K562 (cell line): ENCODE results near the gene CRABP2. TPM values are rescaled to one million over a fixed set of nuclear protein-coding genes. Genes with fewer than 3 reads are reported as not detected.

ENCODE experiments used
- ATF3 ChIP-seq, 2 experiments: fragments of 450-650 bp in 1 of 2; sonication (generic) in 1 of 2; formaldehyde crosslinking in 1 of 2; IDR thresholded peaks in 1 of 2; conservative IDR thresholded peaks in 1 of 2; 2 replicates each; pipeline versions ENCODE4 v1.6.1 to v1.8.1; 2016 to 2023; ENCODE audit warnings: mild to moderate bottlenecking in 2 of 2, moderate library complexity in 2 of 2, inconsistent platforms in 1 of 2, missing genetic modification reagents in 1 of 2
- ATF4 ChIP-seq: fragments of 450-650 bp; formaldehyde crosslinking; IDR thresholded peaks from 2 replicates; pipeline ENCODE4 v1.4.0; 2022; ENCODE audit warnings: mild to moderate bottlenecking, moderate library complexity
- COPS2 ChIP-seq: fragments of 450-650 bp; conservative IDR thresholded peaks from 2 replicates; pipeline ENCODE4 v1.6.1; 2016; ENCODE audit warnings: mild to moderate bottlenecking, moderate library complexity
- E2F3 ChIP-seq: fragments of 250-450 bp; sonication (Bioruptor Pico); IDR thresholded peaks from 2 replicates; pipeline ENCODE4 v1.4.0; 2020; ENCODE audit warnings: mild to moderate bottlenecking
- FOXM1 ChIP-seq, 2 experiments: fragments of 450-650 bp in 1 of 2; sonication (generic) in 1 of 2; formaldehyde crosslinking in 1 of 2; IDR thresholded peaks; 2 replicates each; pipeline versions ENCODE4 v1.6.1 to v1.9.0; 2017 to 2022; ENCODE audit warnings: low read depth in 2 of 2, mild to moderate bottlenecking in 2 of 2, missing genetic modification reagents in 1 of 2, moderate library complexity in 1 of 2
- HBP1 ChIP-seq: fragments of 450-650 bp; formaldehyde crosslinking; IDR thresholded peaks from 2 replicates; pipeline ENCODE4 v1.4.0; 2022; ENCODE audit warnings: missing genetic modification characterization
- HDAC1 ChIP-seq, 2 experiments: fragments of 450-650 bp; IDR thresholded peaks; 2 replicates each; pipeline ENCODE4 v1.6.1; 2016 to 2017; ENCODE audit warnings: inconsistent platforms in 1 of 2, mild to moderate bottlenecking in 1 of 2, moderate library complexity in 1 of 2
- HNRNPUL1 ChIP-seq: fragments of 200-400 bp; formaldehyde crosslinking; IDR thresholded peaks from 2 replicates; pipeline ENCODE4 v1.6.1; 2017; ENCODE audit warnings: low read length
- ILF3 ChIP-seq: fragments of 450-650 bp; IDR thresholded peaks from 2 replicates; pipeline ENCODE4 v1.6.1; 2018; ENCODE audit warnings: antibody characterized with exemption, mild to moderate bottlenecking, moderate library complexity, borderline replicate concordance
- MAFG ChIP-seq: fragments of 450-650 bp; conservative IDR thresholded peaks from 2 replicates; pipeline ENCODE4 v1.6.1; 2016; ENCODE audit warnings: missing genetic modification characterization, missing compliant biosample characterization
- MCM3 ChIP-seq: fragments of 450-650 bp; IDR thresholded peaks from 2 replicates; pipeline ENCODE4 v1.6.1; 2016
- NRF1 ChIP-seq, 2 experiments: fragments of 450-650 bp; IDR thresholded peaks in 1 of 2; conservative IDR thresholded peaks in 1 of 2; 2 replicates each; pipeline ENCODE4 v1.6.1; 2014; ENCODE audit warnings: mild to moderate bottlenecking in 2 of 2
- RBM15 ChIP-seq: fragments of 200-400 bp; formaldehyde crosslinking; IDR thresholded peaks from 2 replicates; pipeline ENCODE4 v1.6.1; 2018; ENCODE audit warnings: mild to moderate bottlenecking, low read length, moderate library complexity; ENCODE audit not compliant: insufficient read depth
- RBM39 ChIP-seq: fragments of 200-400 bp; formaldehyde crosslinking; optimal IDR thresholded peaks from 2 replicates; pipeline ENCODE3; 2018; ENCODE audit warnings: low read depth, low read length
- SIN3A ChIP-seq, 2 experiments: fragments of 150-350 bp in 1 of 2; IDR thresholded peaks; 2 replicates each; pipeline ENCODE4 v1.6.1; 2011 to 2016; ENCODE audit warnings: borderline replicate concordance in 2 of 2, low read depth in 2 of 2, low read length in 2 of 2, mild to moderate bottlenecking in 2 of 2, moderate library complexity in 2 of 2; ENCODE audit not compliant: control insufficient read depth in 1 of 2
- TAF9B ChIP-seq: fragments of 450-650 bp; IDR thresholded peaks from 2 replicates; pipeline ENCODE4 v1.6.1; 2018; ENCODE audit warnings: mild to moderate bottlenecking; ENCODE audit not compliant: partially characterized antibody
- ZC3H4 ChIP-seq: sonication (generic); formaldehyde crosslinking; IDR thresholded peaks from 2 replicates; pipeline ENCODE4 v1.9.0; 2021; ENCODE audit warnings: missing genetic modification reagents, borderline replicate concordance
- ZFP30 ChIP-seq: fragments of 250-450 bp; sonication (Bioruptor Pico); IDR thresholded peaks from 2 replicates; pipeline ENCODE4 v1.8.0; 2022; ENCODE audit warnings: moderate library complexity, mild to moderate bottlenecking, inconsistent platforms, borderline replicate concordance
- ZNF445 ChIP-seq: fragments of 250-450 bp; sonication (Bioruptor Pico); IDR thresholded peaks from 2 replicates; pipeline ENCODE4 v1.4.0; 2020; ENCODE audit warnings: low read depth, mild to moderate bottlenecking, moderate library complexity
- ZZZ3 ChIP-seq: fragments of 450-650 bp; IDR thresholded peaks from 2 replicates; pipeline ENCODE4 v1.6.1; 2016; ENCODE audit warnings: antibody characterized with exemption, mild to moderate bottlenecking, moderate library complexity
- polyA plus RNA-seq, 8 experiments: library from polyadenylated mRNA; depleted of rRNA in 4 of 8; stranded (reverse) in 5 of 8; unstranded in 3 of 8; fragments of >200 nt; fragmentation: Nextera tagmentation in 2 of 8; fragmentation: Illumina TruSeq in 1 of 8; extraction: Ambion mirVana in 2 of 8; extraction: Trizol in 1 of 8; gene quantifications; 2 replicates each; pipeline versions ENCODE4 v1.2.1 to v1.2.3, GENCODE V29; 2011 to 2014; ENCODE audit warnings: inconsistent platforms in 1 of 8, missing spikeins in 1 of 8
- total RNA-seq, 7 experiments: library from RNA; depleted of rRNA in 6 of 7; stranded (reverse); fragments of >200 nt in 6 of 7; fragmentation: Illumina TruSeq in 2 of 7; extraction: Trizol in 2 of 7; gene quantifications; 2 replicates each; pipeline versions ENCODE4 v1.2.1 to v1.2.3, GENCODE V29; 2011 to 2021; ENCODE audit warnings: low replicate concordance in 1 of 7

Gene CRABP2
- total and polyA plus RNA-seq, 9 of the 15 experiments (the other 6 are each of a cell fraction or from before 2014, with no cell fraction given): 0.30 to 2.5 (median 0.82) TPM

GRCh38 chr1:156740741-156741480, 35.5 kb upstream of the CRABP2 start, which contains the start of gene MRPL24 (continued):
- TF ChIP-seq HDAC1 (IDR thresholded peaks at IDR 0.05) (peak in 1 of 2 experiments; percentile 98; a peak in 2 of 4 replicates), COPS2 (no peak), MCM3 (no peak), ZNF445 (no peak), ZFP30 (CRISPR knock-in tag) (no peak), ATF4 (CRISPR knock-in tag) (peak; percentile 58; the same call in 1 of the 2 replicates), TAF9B (peak; percentile 38), RBM15 (no peak), ATF3 (IDR thresholded peaks at IDR 0.05) (no peak), ATF3 (CRISPR knock-in tag; conservative IDR thresholded peaks at IDR 0.05) (no peak), SIN3A (IDR thresholded peaks at IDR 0.05; ENCODE audit: borderline replicate concordance in 2 of 2, control insufficient read depth in 1 of 2, low read depth in 2 of 2, low read length in 2 of 2) (peak; percentile 94 to 95; a peak in 3 of 4 replicates), E2F3 (CRISPR knock-in tag) (peak; percentile 84; the same call in 1 of the 2 replicates), MAFG (tag) (no peak), ZZZ3 (no peak), NRF1 (conservative IDR thresholded peaks at IDR 0.05 in 1 of 2, IDR thresholded peaks at IDR 0.05 in 1 of 2) (peak; percentile 99 to 100), ZC3H4 (CRISPR knock-in tag) (0 out of 2 replicates have a peak, but pooled peaks have one; percentile 32), HBP1 (CRISPR knock-in tag) (peak; percentile 52; the same call in 1 of the 2 replicates), RBM39 (no peak), FOXM1 (IDR thresholded peaks at IDR 0.05; ENCODE audit: low read depth) (no peak), FOXM1 (CRISPR knock-in tag; IDR thresholded peaks at IDR 0.05; ENCODE audit: low read depth) (peak; percentile 95; the same call in 1 of the 2 replicates), ILF3 (no peak), HNRNPUL1 (no peak)
